Measurements from ENCODE around the gene SRGAP2B.
"Not testable (repeated sequence)": the region's sequence is repeated elsewhere in the genome, so short reads cannot be mapped to it uniquely, and the experiment has no call there.

Gene SRGAP2B

DNA sequence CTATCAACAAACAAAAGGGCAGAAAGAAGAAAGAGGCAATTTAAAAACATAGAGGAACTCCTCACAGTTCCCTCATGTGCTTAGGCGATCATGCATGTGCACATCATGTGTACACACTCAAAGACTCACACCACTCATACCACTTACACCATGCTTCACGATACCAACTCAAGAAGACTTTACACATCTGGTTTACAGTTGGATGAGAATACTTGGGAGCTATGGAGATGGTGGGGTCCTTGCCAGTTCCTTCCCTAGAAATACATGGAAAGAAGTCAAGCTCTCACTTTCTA lies 96.2 kb downstream of the SRGAP2B start:
- DNase-seq = not testable (repeated sequence)

DNA sequence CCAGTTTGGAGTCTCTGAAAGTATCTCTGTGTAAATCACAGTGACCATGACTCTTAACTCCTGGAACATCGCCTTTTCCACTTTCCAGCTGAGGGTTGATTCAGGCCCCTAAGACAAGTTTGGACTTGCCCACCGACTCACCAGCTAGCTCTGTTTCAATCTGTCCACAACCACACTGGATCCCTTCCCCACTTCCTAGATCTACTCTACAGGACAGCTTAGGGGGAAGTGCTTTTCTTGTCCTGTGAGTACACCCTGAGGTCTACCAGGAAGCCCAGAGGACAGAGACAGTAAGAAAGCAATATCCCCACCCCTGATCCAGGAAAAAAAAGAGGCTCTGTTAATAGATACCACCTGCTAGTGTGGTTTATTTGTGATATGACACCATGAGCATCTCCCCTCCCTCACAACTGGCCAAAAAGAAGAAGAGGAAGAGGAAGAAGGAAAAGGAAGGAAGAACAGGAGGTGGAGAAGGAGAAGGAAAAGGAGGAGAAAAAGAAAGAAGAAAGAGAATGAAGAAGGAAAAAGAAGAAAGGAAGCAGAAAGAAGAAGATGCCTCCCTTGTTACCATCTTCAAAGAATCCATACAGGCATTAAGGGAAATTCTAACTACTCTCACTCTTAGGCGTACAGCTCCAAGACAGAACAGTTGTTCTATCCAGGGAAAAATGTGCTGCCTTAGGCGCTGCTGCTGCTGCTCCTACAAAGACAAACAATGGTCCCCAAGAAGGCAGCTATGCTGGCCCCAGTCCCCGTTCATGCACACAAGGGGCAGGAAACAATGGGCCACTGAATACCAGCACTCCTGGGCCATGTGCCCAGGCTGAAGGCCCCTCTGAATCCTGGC lies 96.8 kb downstream of the SRGAP2B start:
- not testable (repeated sequence) for DNase-seq

DNA sequence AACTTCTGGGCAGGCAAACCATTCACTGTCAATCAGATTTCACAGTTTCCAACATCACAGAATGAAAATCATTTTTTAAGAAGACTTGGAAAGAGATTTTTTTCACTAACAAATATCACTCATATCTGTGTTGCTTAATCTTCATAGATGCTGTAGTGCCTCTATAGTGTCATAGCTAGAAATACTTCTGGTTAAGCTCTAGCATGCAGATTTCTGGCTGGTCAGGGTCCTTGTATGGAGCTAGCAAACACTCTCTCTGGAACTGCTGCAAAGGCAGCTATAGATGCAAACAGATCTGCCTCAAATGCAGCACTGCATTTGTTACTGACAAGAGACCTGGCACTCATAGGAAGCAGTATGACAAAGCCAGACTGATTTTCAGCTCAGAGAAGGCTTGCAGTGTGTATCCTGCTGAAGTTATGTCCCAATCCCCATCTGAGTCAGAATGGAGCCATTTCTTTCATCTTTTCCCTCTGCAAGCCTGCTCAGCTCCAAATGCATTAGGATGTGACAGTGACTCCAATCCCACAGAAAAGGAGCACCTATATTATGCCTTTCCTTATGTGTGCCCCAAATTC lies 99.2 kb downstream of the SRGAP2B start:
- peak in 3 of 56 donors; percentile 1 to 8 (median 2) for DNase-seq

GRCh38 chr1:144992915-144993314 lies 102.2 kb downstream of the SRGAP2B start:
- DNase-seq = not testable (repeated sequence)

DNA sequence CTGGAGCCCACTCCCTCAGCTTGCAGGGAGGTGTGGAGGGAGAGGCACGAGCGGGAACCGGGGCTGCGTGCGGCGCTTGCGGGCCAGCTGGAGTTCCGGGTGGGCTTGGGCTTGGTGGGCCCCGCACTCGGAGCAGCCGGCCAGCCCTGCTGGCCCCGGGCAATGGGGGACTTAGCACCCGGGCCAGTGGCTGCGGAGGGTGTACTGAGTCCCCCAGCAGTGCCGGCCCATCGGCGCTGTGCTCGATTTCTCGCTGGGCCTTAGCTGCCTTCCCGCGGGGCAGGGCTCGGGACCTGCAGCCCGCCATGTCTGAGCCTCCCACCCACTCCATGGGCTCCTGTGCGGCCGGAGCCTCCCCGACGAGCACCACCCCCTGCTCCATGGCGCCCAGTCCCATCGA lies 104.5 kb downstream of the SRGAP2B start:
- not testable (repeated sequence) for DNase-seq

GRCh38 chr1:144987131-144987530 lies 108.0 kb downstream of the SRGAP2B start:
- DNase-seq = not testable (repeated sequence)

- DNase-seq = not testable (repeated sequence)
These were observed 108.8 kb downstream of the SRGAP2B start for GRCh38 chr1:144986171-144986860.

DNA sequence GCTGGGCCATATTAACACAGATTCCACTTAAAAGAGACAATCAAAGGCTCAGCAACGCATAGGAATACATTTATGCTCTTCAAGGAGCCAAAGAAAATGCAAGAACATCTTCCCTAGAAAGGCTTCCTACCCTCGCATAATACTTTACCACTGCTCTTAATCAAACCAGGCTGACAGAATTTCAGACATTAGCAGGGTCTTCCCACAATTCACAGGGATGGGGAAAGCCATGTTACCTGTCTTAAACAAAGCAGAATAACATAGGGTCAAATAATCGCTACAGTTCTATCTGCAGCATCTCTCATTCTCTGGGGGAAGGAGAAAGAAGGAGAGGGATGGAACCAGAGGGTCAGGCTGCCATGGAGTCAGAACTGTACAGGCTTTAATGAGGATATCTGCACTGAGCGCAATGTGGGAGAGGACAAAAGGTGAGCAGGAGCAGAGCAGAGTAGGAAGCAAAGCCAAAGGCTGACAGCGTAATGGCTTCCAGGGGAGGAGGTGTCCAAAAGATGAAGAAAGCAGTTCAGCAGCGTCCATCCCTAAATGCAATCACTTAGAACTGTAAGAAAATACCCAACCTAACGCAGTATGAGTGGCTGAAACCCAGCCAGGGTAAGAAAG lies 109.5 kb downstream of the SRGAP2B start:
- DNase-seq = not testable (repeated sequence)

DNA sequence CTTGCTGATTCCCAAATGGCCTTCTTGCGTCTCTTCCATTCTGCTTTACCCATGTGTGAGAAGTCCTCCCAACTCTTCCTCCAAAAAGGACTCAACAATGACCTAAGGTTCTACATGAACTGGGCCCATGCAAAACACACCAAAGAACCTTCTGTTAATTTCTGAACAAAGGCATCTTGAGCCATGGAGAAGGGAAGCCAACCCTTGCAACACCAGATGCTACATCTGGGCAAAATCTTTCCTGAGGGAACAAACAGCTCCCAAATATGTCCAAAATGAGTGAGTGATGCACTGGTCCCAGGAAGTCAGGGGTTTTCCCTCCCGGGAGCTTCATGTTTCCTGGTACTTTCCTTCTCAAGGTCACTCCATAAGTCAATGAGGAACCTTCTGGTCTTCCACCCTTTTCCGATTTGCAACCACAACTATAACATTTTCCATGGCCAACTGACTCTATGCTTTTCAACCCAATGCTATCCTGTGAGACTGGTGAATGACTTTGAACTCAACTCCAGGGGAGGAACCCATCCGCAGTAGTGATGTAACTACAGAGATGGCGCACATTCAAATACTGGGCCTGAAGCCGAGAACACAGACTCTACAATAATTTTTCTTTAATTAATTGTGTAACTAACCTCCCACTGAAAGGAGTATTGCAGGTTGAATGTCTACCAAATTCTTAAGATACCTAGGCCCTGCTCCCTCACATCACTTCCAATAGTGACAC lies 112.2 kb downstream of the SRGAP2B start:
- not testable (repeated sequence) for DNase-seq

DNA sequence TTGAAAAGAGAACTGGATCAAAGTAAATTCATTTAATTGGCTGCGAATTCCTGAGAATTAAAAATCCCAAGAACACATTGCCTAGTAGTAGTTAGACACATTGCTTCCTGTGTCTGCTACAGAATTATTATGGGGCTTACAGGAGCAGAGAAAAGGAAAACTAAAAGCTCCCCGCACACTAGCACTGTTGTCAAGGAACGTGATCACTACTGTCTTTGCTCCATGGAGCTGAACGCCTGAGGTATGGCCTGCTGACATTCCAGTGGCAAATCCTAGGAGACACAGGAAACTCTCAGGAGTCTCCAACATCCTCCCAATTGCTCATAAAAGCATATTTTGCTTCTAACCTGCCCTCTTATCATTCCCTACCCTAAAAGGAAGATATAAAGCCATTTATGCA lies 114.0 kb downstream of the SRGAP2B start:
- DNase-seq = not testable (repeated sequence)

DNA sequence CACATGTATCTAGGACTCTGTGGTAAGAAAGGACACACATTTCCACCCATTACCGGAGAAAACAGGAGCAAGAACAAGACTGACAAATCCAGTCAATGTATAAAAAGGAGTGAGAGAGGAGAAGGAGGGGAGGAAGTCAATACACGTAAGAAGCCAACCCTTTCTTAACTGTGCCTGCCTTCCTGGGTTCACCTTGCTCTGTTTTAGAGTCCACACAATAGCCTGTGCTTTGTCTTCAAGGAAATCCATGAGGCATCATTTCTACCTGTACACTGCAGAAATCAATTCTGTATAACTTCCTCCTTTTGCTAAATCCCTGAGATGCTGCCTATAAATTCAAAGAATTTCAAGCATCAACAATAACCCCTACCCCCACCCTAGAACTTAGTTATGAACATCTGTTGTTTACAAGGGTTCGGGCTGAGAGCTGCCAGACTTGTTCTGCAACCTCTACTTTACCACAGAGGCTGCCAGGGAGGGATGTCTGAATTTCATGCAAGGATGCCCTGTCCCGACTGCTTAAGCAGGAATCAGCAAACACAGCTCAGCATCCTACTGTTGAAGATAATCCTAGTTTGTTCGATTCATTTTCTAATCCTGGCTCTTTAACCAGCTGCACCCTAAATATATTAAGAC lies 115.0 kb downstream of the SRGAP2B start:
- DNase-seq = not testable (repeated sequence)

DNA sequence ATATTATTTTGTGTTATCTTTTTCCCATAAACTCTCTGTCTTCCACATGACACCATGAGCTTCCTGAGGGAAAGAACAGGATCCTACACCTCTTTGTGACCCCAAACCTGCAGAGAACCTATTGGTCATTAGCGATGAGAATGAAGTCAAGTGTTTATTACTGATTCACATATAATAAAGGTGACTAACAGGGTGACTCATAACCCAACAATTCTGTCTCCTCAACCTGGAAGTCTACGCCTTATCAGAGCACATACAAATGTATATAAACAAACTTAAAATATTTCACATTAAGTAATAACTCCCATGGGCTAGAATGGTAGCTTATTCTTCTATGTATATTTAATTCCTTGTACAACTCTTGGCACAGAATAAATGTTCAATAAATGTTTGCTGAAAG lies 117.3 kb downstream of the SRGAP2B start:
- not testable (repeated sequence) for DNase-seq

DNA sequence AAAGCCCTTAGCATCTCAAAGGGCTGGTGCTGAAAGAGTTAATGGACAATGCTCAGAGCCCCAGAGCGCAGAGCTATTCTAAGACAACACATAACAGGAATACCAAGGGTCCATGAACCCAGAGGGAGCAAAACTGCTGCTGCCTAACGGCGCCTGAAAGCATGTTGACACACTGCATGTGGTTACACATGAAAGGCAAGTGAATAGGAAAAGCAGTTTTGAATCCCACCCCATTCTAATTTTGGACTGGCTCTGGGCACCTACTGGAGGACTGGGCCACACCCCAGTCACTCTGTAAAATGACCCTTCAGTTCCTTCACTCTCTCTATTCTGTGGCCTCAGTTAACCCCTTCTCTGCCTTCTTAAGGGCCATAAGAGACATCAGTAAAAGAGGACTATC lies 123.2 kb downstream of the SRGAP2B start:
- DNase-seq = not testable (repeated sequence)

- DNase-seq = not testable (repeated sequence)
These were observed 128.6 kb downstream of the SRGAP2B start for GRCh38 chr1:144966488-144966887.

DNA sequence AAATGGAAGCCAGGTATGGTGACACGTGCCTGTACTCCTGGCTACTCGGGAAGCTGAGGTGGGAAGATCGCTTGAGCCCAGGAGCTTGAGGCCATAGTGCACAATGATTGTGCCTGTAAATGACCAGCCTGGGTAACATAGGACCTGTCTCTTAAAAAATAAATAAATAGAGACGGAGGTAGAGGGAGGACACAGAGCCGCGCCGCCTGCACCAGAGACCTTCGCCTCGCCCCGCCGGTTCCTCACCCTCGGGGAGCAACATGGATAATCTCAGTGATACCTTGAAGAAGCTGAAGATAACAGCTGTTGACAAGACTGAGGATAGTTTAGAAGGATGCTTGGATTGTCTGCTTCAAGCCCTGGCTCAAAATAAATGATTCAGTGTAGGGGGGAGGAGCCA lies 130.4 kb downstream of the SRGAP2B start:
- DNase-seq = not testable (repeated sequence)

- not testable (repeated sequence) for DNase-seq
These were observed 130.9 kb downstream of the SRGAP2B start for GRCh38 chr1:144964186-144964585.

- DNase-seq = not testable (repeated sequence)
These were observed 131.6 kb downstream of the SRGAP2B start for GRCh38 chr1:144963571-144963970.

DNA sequence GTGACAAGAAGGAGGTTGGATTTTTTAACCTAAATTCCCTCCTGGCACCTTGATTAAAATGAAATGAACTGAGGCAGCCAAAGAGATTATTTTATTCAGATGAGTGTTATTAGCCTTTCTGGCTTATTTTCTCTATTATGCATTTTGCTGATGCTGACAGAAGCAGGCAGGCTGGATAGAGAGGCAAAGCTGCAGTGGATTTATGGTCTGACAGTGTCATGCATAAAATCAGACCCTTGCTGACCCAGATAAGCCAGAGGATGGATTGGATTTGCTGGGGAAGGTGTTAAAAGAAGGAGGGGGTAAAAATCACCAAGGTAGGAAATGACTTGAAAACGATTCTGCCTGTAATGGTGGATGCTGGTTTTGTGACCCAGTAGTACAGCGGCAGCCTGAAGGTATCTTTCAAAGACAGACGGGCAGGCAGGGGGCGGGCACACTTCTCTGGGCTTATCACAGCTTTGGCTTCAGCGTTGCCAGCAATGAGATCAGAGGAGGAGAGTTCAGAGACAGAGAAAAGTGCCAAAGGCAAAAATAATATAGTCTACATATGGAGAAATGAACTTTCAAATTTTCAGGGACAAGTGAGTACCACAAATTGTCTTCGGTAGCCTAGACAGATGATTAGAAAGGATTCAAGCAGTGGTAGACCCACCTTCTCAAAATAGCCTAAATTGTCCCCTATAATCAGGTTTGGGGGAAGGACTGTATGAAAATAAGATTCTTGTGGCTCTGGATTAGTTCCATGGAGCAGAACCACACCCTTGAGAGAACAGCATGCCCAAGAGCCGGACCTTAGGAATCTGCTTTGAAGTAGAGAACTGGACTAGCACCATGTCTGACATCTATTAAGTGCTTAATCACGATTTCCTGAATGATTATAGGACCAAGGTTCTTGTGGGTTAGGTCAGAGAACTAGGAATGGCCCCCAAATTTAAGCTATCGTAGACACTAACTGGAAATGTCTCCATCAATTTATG lies 133.2 kb downstream of the SRGAP2B start:
- not testable (repeated sequence) for DNase-seq

DNA sequence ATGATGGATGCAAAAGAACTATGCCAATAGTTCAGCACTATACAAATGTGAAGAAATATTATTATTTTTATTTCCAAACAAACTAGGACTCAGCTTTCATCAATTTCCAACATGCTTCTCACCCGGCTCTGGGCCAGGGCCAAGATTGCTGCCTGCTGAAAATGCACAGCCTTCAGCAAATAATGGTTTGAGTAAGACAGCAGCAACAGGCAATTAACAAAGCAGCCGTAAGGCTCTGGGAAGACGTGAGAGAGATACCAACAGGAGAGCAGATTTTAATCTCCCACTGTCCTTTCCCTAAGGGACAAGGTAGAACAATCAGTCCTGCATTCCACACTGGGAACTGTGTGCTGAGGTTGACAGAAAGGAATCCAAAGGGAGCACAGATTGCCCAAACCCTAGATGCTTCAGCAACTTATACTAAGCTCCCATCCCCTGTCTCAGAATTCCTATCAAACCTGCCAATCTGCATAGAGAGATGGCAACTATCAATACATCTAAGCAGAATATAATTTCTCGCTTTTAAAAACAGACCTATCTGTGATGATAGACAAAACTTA lies 134.1 kb downstream of the SRGAP2B start:
- not testable (repeated sequence) for DNase-seq

Measured in amygdala (tissue), 56 donors.